NCI-H1417 (cell line): Measurements from ENCODE around the gene BIK.
A peak's percentile ranks its signal among the peaks of the same experiment; 100 is the strongest.

ENCODE experiments used
- DNase-seq, 3 experiments: peaks; one replicate each; lab custom pipeline; 2025; lab: John Stamatoyannopoulos, UW

The BIK gene, protein sequence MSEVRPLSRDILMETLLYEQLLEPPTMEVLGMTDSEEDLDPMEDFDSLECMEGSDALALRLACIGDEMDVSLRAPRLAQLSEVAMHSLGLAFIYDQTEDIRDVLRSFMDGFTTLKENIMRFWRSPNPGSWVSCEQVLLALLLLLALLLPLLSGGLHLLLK

DNA sequence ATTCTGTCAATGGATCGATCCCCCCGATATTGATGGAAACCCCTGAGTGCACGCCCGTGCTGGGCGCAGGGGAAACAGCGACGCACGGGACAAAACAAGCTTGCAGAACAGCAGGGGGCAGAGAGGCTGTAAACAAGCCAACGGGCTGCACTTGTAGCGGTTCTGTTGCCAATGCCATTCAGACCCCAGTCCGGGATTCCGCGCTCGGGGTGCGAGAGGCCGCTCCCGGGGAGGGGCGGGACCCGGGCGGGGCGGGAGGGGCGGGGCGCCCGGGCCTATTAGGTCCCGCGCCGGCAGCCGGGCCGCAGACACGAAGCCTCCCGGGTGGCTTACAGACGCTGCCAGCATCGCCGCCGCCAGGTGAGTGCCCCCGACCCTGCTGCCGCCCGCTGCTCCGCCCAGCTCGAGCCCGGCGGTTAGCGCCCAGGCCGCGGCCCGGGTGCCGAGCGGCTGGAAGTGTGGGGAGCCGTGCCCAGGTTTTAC lies at the start of gene BIK:
Gene BIK, plus strand, starts transcription at position 307 of the 483 bp plus-strand sequence. CDS start 13,273 bp downstream, outside the sequence.
- DNase-seq: peak; percentile 32 to 54 (median 52)

DNA sequence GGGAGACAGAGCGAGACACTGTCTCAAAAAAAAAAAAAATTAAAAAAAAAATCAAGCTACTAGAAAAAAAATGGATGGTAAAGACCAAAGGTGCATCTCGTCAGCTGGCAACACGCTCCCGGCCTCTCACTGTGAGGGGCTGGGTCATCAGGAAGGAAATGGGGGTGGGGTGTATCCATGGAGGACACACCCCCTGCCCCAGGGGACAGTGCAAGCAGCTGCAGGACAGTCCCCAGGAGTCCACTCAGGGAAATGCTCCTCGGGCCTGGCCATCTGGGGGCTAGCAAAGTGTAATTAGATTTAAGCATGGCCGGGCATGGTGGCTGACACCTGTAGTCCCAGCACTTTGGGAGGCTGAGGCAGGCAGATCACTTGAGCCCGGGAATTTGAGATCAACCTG lies 44.4 kb upstream of the BIK start:
- DNase-seq: peak in 1 of 3 experiments; percentile 9

DNA sequence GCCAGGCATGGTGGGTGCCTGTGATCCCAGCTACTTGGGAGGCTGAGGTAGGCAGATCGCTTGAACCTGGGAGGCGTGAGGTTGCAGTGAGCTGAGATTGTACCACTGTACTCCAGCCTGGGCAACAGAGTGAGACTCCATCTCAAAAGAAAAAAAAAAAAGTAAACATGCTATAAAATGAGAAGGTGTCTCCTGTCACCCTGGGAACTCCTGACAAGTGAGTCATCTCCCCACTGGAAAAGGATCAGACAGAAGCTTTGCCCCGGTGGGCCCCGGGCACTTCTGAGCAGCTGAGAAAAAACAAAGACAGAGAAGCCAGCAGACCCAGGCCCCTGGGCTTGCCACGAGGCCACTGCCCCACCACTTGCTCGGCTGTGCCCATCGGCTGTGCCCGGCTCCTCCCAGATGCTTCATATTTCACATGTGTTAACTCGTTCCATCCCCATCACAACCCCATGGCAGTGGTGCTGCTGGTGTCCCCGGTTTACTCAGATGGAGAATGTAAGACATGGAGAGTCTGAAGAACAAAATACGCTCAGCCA lies 43.6 kb upstream of the BIK start:
- no peak for DNase-seq

DNA sequence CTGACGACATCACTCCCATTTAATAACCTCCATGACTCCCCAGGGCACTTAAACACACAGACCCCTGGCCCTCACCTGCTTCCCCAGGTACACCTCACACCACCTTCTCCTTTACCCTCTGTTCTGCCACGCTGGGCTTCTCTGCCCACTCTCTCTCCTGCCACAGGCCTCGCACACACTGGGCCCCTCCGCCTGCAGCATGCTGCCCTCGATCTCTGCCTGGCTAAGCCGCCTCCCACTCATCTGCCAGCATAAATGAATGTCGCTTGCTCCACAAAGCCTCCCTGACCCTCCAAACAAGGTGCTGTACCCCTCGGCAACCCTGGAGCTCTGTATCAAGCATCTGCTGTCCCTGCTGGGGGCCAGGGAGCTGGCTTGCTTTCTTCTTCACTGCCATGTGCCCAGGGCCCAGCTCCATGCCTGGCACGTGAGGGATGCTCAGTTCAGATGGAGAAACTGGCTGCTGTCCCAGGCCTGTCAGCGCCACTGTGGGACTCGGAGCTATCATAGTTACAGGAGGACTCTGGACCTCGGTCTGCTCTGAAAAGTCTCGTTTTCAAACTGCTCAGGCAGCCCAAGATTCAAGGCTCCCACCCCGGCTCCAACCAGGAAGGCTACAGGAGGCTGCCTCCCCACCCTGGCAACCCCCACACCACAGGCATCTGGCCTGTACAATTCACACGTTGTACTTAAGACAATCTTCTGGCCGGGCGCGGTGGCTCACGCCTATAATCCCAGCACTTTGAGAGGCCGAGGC lies 33.3 kb upstream of the BIK start:
- no peak for DNase-seq

DNA sequence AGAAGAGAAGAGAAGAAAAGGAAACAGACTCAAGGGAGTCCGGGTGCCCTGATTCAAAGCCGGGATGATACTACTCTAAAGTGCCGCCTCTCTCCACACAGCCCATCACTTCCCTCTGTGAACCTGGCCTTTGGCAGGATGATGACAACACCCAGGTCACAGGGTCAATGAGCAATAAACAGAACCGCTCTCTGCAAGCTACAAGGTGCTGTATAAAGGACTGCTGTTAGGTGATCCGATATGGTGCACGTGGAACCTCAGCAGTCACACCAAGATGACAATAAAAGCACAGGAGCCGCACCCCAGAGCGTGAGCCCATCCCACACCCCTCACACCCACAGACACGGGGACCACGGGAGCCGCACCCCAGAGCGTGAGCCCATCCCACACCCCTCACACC lies 32.0 kb upstream of the BIK start:
- no peak for DNase-seq

DNA sequence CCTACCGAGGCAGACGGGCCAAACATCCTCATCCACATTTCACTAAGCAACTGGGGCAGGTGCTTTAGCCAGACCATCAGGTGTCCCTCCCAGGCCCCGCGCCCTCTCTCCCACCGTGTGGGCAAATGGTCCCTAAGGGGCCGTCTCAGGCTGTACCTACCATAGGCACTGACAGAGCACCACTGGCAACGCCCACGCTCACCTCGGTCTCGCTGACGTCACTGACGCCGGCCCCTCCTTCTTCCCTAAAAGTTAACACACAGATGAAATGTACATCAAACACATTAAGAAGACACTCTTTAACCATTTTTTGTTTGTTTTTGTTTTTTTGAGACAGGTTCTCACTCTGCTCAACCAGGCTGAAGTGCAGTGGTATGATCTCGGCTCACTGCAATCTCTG lies 30.8 kb upstream of the BIK start:
- DNase-seq: no peak

DNA sequence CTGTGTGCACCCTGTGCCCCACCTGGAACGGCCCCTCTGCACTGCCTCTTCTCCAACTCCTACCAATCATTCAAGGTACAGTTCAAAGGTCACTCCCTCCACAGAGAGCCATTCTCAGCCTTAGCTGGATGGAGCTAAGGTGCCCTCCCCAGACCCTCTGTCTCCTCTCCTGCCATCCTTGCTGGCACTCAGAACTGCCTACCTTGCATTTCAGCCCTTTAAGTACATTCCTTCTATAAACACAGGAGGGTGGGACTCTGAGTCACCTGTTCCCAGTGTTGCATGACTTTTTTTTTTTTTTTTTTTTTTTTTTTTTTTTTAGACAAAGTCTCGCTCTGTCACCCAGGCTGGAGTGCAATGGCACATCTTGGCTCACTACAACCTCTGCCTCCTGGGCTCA lies 29.9 kb upstream of the BIK start:
- no peak for DNase-seq

DNA sequence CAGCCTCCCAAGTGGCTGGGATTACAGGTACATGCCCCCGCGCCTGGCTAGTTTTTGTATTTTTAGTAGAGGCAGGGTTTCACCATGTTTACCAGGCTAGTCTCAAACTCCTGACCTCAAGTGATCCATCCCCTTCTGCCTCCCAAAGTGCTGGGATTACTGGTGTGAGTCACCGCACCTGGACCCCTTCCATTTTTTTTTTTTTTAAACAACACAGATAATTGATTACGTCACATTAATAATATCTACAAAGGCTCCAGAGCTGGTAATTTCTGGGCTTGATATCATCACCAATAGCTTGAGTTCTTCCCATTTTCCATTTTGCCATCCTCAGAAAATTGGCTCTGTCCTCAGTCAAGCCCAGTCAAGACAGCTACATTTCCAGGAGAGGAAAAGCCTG lies 28.6 kb upstream of the BIK start:
- DNase-seq: no peak

DNA sequence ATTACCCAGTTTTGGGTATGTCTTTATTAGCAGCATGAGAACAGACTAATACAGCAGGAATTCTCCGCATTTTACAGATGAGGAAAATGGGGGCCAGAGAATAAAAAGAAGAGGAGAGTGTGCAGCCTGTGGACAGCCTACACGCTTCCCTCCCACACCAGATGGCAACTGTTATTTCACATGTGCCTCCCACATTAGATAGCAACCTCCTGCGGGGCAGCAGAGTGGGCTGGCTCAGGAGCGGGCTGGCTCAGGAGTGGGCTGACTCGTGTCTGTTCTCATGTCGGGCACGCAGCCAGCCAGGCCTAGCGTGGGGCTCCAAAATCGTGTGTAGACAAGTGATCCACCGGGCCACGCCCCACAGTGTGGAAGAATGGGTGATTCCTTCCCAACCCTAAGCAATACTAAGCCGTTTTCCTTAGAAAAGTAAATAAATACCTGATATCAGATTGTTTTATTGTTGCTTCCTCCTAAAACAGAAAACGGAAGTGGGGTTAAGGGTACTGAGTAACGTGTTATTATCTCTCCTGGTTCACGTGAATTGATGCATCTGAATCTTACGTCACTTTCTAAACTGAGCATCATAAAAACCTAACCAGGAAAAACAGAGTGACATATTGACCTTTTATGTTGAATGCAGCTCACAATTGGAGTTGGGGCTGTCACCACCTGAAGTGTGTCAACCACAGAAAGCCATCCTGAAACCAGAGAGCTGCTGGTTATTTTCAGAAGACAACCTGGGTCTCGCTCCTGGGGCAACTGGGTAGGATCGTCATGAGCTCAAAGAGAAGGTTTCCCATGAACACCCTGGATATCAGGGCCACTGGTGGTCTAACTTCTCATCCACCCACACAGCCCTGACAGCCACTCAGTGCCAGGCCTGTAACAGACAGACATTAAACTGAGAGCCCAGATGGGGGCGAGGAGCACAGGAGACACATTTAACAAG lies 24.6 kb upstream of the BIK start:
- DNase-seq: no peak

DNA sequence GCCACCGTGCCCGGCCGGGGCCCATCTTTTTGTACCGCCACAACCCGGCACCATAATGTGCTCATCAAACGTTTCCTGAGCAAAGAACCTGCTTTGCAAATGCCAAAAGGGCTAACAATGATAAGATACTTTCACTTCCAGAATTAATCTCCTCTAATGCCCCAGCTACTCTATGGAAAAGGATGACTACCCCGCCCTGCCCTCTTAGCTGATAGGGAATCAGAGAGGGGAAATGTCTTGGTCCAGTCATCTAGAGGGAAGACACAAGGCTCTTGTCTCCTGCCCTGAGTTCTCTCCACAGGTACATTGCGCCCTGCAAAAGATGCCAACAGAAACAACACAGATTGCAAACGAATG lies 21.9 kb upstream of the BIK start:
- peak in 1 of 3 experiments; percentile 44 for DNase-seq

DNA sequence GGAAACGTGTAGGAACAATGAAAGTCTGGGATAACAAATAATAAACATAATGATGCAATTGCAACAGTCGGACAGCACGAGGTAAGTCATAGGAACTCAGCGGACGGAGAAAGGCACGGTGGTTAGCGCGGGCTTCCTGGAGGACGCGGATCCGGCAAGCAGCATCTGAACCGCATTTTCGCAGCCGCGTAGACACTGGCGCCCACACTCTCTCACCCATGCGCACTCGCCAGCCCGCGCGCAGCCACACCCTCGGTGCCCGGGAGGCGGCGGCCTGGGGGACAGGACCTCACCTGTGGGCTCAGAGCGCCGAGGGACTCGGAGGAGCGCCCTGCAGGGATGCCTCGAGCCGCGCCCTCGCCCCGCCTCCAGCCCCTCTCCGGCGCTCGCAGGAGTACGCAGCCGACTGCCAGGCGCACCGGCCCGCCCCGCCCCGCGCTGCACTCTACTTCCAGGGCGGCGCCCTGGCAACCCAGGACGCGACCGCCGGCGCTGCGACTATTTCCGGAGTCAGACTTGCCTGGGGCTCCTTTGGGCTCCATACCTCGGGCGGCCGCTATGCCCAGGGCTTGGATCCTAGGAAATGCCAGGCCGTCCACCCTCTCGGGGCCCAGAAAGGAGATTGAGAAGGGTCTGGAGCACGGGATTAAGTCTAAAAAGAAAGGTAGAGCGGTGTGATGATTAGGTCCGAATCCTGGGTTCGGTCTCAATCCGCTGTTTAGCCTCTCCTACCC lies 21.4 kb upstream of the BIK start, which contains the start of gene TTLL1:
Gene TTLL1, minus strand, starts transcription at position 408 of the 734 bp plus-strand sequence. CDS start 13,805 bp downstream, outside the sequence.
- DNase-seq: peak; percentile 81 to 84 (median 81)

DNA sequence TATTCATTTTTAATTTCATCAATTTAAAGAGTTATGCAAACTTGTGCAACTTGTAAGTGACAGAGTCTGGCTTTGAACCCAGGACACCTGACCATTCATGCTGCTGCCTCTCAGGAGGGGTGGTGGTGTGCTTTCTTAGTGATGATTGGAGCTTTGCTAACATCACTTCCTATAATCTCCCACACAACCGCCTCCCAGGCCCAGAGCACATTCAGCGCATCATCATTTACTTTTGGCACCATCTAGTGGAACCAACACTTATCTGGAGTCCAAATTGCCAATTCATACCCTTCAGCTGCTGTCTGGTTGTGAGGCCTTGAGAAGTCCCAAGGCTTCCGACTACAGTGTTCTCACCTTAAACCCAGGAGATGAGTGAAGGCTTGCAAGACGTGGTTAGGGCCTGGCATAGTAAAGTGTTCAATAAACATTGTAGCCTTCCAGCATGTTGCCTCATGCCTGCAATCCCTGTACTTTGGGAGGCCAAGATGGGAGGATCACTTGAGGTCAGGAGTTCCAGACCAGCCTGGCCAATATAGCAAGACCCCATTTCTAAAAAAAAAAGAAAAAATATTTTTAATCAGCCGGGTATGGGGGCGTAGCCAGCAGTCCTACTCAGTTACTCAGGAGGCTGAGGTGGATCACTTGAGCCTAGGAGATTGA lies 20.3 kb upstream of the BIK start:
- peak; percentile 13 to 80 (median 34) for DNase-seq

DNA sequence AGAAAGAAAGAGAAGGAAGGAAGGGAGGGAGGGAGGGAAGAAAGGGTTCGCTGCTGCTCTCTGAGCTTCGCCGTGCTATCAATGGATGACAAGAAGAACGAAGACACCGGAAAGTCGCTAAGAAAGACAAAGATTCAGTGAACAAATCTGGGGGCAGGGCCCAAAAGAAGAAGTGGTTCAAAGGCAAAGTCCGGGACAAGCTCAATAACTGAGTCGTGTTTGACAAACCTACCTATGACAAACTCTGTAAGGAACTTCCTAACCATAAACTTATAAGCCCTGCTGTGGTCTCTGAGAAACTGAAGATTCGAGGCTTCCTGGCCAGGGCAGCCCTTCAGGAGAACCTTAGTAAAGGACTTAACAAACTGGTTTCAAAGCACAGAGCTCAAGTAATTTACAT lies 18.5 kb upstream of the BIK start:
- no peak for DNase-seq

DNA sequence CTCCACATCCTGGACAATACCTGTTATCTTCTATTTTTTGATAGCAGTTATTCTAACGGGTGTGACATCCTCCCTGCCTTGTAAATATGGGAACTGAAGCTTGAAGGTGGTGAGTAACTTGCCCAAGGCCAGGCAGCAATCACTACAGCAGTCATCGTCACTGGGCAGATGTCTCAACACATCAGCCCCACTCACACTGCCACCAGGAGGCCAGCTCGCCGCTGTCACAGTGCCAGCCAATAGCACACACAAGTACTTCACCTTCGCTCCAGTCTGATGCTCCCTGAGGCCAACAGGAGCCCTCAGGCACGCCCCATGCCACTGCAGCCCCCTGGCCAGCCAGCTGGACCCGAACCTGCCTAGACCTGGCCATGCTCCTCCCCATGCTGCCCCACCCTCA lies 16.5 kb upstream of the BIK start:
- peak; percentile 16 to 54 (median 18) for DNase-seq

DNA sequence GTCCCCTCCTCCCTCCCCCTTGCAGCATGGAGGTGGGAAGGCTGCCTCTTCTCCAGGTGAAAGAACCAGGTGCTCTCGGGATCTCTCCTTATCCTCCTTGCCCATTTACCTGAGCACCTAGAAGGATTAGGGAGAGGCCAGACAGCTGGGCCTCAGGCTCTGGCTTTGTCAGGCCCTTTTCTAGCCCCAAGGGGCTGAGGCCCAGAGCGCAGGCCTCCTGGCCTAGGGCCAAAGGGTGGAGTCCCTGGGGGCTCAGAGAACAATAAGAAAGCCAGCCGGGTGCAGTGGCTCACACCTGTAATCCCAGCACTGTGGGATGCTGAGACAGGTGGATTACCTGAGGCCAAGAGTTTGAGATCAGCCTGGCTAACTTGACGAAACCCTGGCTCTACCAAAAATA lies 16.0 kb upstream of the BIK start:
- DNase-seq: peak in 2 of 3 experiments; percentile 8 to 31

DNA sequence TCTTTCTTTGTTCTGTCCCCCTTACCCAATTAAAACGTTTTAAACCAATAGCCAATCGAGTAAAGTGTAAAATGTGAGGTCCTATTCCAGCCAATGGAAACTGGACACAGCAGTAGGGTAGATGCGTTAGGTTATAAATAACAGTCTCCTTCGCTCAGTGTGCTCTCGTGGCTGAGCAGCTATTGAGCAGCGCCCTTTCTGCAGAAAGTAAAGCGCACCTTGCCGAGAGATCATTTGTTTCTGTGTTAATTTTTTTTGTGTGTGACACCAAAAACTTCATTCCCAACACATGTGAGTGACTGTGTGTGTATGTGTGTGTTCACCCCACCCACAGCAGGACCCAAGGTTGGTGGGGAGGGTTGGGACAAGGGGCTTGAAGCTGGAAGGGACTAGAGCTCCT lies 14.1 kb upstream of the BIK start:
- DNase-seq: no peak

DNA sequence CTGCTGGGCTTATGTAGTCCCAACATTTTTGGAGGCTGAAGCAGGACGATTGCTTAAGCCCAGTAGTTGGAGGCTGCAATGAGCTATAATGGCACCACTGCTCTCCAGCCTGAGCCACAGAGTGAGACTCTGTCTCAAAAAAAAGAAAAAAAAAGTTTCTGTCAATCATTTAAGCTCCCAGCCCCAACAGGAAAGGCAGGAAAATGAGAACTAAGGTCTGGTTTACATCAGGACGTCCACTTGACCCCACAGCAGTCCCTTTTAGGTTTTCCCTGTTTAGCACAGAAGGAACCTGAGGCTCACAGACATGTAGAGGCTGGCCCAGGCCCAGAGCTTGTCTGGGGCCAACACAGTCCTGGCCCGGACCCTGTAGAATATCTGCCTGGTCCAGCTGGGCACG lies 12.2 kb upstream of the BIK start:
- DNase-seq: no peak

DNA sequence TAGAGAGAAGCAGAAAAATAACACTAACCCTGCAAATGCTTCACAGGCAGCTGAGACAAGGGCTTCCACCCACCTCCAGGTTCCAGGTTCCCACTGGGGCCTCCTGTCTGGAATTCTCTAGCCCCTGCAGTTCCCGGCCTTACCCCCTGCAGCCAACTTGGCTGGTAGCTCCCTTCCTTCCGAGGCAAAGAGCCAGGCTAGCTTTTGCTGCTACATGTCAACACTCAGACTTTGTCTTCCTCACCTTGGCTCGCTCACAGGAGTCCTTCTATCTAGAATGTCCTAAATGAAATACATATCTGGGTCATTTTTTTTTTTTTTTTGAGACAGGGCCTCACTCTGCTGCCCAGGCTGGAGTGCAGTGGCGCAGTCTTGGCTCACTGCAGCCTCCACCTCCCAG lies 11.5 kb upstream of the BIK start:
- no peak for DNase-seq

DNA sequence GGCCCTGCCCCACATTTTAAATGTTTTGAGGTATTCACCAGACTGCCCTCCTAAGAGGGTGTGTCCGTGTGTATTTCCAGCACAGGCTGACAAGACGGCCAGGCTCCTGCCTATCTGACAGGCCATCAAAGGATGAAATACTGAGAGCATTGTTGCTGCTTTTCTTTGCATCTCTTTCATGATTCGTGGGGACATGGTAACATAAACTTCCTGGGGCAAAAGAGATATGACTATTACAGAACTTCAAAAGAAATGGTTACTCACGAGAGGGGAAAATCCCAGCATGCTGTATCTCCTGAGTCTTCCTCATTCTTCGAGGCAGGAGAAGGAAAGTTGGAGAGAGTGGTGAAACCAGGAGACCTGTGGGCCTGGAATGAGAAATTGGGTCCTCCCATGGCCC lies 10.3 kb upstream of the BIK start:
- no peak for DNase-seq

DNA sequence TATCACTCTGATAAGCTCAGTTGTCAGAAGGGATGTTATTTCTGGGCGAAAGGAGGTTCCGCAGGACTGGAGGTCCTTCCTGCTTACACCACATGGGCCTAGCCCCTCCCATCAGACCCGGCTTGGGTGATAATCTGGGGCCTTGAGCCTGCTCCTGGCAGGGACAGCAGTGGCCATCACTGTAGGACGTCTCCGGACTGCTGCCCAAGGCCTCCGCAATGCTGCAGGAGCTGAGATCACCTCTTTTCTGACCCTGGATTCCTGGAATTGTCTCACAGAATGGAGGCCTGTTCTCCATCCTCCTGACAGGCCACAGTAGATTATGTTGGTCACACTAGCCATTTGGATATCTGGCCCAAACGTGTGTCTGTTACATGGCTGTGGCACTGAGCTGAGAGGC lies 9.2 kb upstream of the BIK start:
- DNase-seq: no peak

DNA sequence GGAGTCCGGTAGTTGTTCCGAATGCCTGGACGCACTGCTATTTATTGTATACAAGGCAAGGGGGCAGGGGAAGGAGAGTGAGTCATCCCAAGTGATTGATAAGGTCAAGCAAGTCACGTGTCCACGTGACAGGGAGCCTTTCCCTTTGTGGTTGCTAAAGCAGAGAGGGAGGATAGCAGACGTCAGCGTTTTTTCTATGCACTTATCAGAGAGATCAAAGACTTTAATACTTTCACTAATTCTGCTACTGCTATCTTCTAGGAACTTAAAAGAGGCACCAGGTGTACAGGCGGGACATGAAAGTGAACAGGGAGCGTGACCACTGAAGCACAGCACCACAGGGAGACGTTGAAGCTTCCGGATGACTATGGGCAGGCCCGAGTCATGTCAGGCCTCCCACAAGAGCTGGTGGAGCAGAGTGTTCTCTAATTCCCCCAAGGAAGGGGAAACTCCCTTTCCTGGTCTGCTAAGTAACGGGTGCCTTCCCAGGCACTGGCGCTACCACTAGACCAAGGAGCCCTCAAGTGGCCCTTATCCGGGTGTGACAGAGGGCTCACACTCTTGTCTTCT lies 6.4 kb upstream of the BIK start:
- DNase-seq: peak in 1 of 3 experiments; percentile 14
